ENCODE results near the gene PITPNC1.

GRCh38 chr17:67393809-67394397, 16.8 kb downstream of the PITPNC1 start:
- TF ChIP-seq EP300 (IDR thresholded peaks at IDR 0.05) (no peak), CTCF (IDR thresholded peaks at IDR 0.05) (no peak)

All from esophagus muscularis mucosa (tissue), 3 donors.